ENCODE results near the gene L3MBTL4.
"Not testable (repeated sequence)": the region's sequence is repeated elsewhere in the genome, so short reads cannot be mapped to it uniquely, and the experiment has no call there.

Gene L3MBTL4

GRCh38 chr18:6406075-6406909 lies 8.4 kb downstream of the L3MBTL4 start:
- DNase-seq, result no peak

GRCh38 chr18:6405237-6406074 lies 9.3 kb downstream of the L3MBTL4 start:
- DNase-seq, result no peak

DNA sequence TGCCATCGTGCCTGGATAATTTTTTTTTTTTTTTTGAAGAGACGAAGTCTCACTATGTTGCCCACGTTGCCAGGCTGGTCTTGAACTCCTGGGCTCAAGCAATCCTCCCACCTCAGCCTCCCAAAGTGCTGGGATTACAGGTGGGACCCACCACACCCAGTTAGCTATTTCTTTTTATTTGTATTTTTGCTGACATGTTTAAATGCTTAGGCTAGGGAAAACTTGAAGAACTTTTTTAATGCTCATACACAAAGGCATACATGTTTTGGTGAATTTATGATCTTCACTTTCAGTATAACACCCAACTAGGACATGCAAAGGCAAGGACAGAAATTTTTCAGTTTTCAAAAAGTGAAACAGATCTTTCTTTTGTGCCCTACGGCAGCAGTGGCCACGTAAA lies 9.9 kb downstream of the L3MBTL4 start:
- no peak for DNase-seq

DNA sequence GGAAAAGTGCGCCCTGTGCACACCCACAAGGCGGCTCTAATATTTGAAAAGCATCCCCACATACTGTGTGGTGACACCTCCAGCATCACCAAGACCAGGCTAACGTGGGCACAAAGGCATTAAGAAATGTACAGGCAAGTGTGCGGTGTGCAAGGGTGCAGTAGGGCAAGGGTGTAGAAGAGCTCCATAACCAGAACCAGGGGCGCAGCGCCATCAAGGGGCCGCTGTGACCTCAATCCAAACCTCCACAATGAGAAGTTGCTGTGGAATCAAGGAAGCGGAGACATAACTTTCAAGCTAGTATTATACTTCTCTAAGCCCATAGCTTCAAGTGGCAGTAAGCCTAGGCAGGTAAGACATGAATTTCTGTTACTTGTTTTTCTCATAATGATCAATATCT lies 13.0 kb downstream of the L3MBTL4 start:
- no peak for DNase-seq

DNA sequence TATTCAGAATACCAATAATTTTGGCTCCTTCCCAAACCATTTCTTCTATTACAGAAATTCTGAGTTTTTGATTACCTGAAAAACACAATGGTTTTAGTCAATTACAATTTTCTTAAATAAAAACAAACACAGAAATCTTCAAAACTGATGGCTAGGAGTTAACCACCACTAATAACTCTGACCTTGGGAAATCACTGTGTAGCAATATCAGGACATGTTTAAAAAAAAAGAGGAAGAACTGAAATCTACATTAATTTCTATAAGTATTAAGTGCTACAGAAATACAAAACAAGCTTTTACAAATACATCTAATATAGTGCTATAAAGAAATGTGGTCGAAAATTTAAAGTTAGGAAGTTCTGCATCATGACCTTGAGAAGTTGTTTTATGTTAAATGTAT lies 14.9 kb downstream of the L3MBTL4 start:
- DNase-seq, result no peak

DNA sequence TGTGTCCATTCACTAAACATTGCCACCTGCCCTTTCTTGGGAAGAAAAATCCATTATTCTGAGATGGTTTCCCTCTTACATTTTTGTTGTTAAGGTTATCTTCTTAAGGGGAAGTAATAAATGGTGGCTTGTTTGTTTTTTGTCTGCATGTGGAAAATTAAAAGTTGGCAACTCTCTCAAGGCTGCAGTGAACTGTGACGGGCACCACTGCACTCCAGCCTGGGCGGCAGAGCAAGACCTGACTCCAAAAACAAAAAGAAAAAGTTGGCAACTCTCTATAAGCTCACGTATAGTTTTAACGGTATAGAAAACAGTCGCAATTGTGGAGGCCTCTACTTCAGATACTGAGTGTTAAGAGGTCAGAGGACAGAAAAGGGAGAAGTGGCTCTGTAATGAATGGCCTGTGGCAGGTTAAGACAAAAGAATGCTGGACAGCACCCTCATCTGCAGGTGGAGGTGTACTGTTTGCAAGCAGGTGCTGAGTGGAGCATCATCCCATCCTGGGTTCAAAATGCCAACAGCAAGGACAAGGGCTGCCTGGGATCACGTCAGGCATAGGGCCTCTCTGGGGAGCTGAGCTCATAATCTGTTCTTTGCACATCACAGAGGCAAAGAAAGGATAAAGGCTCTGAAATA lies 16.7 kb downstream of the L3MBTL4 start:
- no peak for DNase-seq

DNA sequence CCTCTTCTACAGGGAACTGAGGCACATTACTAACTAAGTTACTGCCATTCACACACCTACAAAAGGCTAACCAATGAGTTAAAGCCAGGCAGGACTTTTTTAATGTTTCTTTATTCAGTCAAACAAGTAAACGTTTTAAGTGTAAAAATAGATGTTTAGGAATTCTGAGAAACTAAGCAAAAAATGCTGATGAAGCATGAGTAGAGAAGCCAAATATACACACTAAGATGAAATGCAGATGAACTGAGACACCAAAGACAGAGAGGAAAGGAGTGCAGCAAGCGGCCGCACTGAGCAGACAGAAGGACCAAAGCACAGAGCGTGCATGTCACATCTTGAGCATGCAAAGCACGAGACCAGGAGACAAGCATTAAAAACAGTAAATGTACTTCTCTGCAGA lies 17.9 kb downstream of the L3MBTL4 start:
- no peak for DNase-seq

- DNase-seq, result no peak
Measured at GRCh38 chr18:6396276-6396675, 18.4 kb downstream of the L3MBTL4 start.

GRCh38 chr18:6389005-6389404 lies 25.7 kb downstream of the L3MBTL4 start:
- no peak for DNase-seq

- no peak for DNase-seq
Measured at GRCh38 chr18:6382963-6383362, 31.7 kb downstream of the L3MBTL4 start.

- DNase-seq, result not testable (repeated sequence)
Measured at GRCh38 chr18:6377473-6377872, 37.2 kb downstream of the L3MBTL4 start.

DNA sequence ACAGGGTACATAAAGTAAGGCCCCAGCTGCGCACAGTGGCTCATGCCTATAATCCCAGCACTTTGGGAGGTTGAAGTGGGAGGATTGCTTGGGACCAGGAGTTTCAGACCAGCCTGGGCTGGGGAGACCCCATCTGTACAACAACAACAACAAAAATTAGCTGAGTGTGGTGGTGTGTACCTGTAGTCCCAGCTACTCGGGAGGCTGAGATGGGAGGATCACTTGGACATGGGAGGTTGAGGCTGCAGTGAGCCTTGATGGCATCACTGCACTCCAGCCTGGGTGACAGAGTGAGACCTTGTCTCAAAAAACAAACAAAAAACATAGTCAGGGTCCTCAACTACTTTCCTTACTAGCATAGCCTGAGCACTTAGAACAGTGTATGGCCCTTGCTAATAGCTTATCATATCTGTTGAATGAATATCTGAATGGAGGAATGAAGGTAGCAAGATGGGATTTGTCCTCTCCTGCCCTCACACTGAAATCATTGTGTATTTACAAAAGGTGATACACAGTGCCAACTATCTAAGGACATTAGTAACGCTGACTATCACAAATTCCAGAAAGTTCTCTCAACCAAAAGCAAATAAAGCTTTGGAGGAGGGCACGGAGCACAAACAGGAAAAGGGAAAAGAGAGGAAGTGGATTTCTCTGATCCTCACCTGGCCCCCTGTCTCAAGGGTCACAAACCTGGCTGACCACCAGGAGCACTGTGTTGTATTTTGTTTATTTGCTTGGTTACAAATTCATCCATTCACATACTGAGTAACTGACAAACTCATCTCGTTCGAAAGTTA lies 38.1 kb downstream of the L3MBTL4 start:
- DNase-seq, result no peak

GRCh38 chr18:6374935-6375529 lies 39.7 kb downstream of the L3MBTL4 start:
- no peak for DNase-seq

GRCh38 chr18:6374340-6374739 lies 40.4 kb downstream of the L3MBTL4 start:
- DNase-seq, result no peak

GRCh38 chr18:6373187-6373586 lies 41.5 kb downstream of the L3MBTL4 start:
- no peak for DNase-seq

GRCh38 chr18:6370886-6371635 lies 43.6 kb downstream of the L3MBTL4 start:
- no peak for DNase-seq

GRCh38 chr18:6370410-6370809 lies 44.3 kb downstream of the L3MBTL4 start:
- DNase-seq, result no peak

DNA sequence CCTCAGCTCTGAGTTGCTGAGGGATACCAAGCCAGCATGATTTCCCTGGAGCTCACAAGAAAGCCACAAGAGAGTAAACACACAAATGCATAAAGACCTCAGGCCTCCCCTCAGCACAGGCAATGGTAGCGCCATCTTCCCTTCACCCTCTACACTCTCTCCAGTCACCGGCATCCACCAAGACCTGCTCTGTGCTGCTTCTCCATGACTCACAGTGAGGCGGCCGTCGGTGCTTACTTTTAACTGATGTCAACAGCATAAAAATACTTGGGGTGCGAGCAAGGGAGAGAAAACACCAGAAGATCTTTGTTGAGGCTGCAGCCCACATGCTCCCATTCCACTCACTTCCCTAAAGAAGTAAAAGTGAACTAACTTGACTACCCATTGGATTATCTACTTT lies 46.7 kb downstream of the L3MBTL4 start:
- DNase-seq, result no peak

DNA sequence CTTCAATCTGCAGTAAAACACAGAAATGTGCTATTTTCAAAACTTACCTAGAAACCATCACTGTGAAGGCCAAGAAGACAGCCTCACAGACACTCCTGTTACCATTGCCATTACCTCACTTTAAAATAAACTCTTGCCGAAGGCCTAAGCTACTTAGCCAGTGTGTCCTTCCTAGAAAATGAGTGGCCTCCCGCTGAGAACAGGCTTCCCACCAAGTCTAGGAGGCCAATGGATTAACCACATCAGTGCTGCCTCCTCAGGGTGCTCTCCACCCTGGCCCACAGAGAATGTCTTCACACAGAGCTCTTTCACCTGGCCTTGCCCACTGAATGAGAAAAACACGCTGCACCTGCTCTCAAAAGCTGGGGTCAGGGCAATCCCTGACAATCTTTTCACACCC lies 47.5 kb downstream of the L3MBTL4 start:
- DNase-seq, result no peak

DNA sequence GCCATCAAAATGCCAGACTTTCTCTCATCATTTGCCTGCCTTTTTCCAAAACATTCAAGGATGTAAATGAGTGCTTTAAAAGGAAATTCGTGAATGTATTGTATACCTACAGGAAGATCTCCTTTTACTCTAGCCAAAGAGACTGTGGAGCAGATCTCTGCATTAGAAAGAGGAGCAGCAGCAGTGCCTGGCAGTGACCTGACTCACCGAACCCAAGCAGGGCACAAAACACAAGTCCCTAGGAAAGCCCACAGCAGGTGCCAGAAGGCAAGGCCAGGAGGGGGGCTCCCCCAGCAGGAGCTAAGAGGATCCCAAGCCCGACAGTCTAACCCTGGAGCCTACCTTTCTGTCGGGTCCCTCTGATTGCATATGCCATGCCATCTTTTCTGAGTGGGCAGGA lies 47.9 kb downstream of the L3MBTL4 start:
- DNase-seq, result no peak

- no peak for DNase-seq
Measured at GRCh38 chr18:6365385-6365784, 49.3 kb downstream of the L3MBTL4 start.

DNA sequence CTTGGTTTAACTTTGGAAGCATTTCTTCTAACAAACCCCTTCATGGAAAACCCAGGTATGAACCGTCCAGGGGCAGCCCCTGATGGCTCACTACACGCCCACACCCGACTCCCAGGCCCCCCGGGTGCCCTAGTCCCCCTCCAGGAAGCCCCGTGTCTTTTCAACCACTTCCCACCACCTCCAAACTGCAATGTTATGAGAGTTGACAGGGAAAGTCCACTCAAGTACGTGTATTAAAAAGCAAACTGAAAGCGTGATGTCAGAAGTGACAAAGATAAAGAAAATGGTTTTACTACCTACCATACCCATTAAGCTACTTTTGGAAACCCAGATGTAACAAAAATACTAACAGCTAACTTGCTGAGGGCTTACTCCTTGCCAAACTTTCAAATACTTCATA lies 51.5 kb downstream of the L3MBTL4 start:
- DNase-seq, result no peak
